Heart left ventricle (tissue), 16 donors: ENCODE data around the gene ATPAF2. TPM values are rescaled to one million over a fixed set of nuclear protein-coding genes. Genes with fewer than 3 reads are reported as not detected.

ENCODE experiments used
- ATAC-seq, 4 donors: fragments of 200-7000 bp; cut with Tn5 transposase; one replicate each; pipeline ENCODE4 v1.9.1; 2020 to 2022; ENCODE audit warnings: moderate library complexity in 4 of 4, mild to moderate bottlenecking in 3 of 4, moderate number of reproducible peaks in 1 of 4
- DNase-seq, 5 donors: peaks; one replicate each; pipeline ENCODE4 v3.0.0-alpha.2; 2020
- H3K27ac ChIP-seq, 12 donors: fragments of 200-600 bp; sonication (generic) in 4 of 12; one replicate each; pipeline versions ENCODE4 v1.5.0 to v1.8.0; 2016 to 2022; ENCODE audit warnings: mild to moderate bottlenecking in 2 of 12
- H3K27me3 ChIP-seq, 9 donors: fragments of 200-600 bp; sonication (generic) in 2 of 9; one replicate each; pipeline versions ENCODE4 v1.5.1 to v1.8.0; 2016 to 2022; ENCODE audit warnings: mild to moderate bottlenecking in 3 of 9
- H3K36me3 ChIP-seq, 9 donors: fragments of 200-600 bp; sonication (generic) in 2 of 9; one replicate each; pipeline versions ENCODE4 v1.5.0 to v1.8.0; 2018 to 2022; ENCODE audit warnings: mild to moderate bottlenecking in 2 of 9
- H3K4me1 ChIP-seq, 12 donors: fragments of 200-600 bp; sonication (generic) in 4 of 12; one replicate each; pipeline versions ENCODE4 v1.5.0 to v1.8.0; 2016 to 2022; ENCODE audit warnings: mild to moderate bottlenecking in 3 of 12
- H3K4me3 ChIP-seq, 12 donors: fragments of 200-600 bp; sonication (generic) in 4 of 12; one replicate each; pipeline versions ENCODE4 v1.5.0 to v1.8.0; 2017 to 2022; ENCODE audit warnings: mild to moderate bottlenecking in 9 of 12, moderate library complexity in 4 of 12
- H3K9me3 ChIP-seq, 12 donors: fragments of 200-600 bp; sonication (generic) in 4 of 12; one replicate each; pipeline versions ENCODE4 v1.5.0 to v1.8.0; 2016 to 2022; ENCODE audit warnings: mild to moderate bottlenecking in 1 of 12
- POLR2A ChIP-seq, 2 donors: fragments of 450-650 bp; IDR thresholded peaks; one replicate each; pipeline ENCODE4 v1.6.1; 2017; ENCODE audit warnings: antibody characterized with exemption in 2 of 2, mild to moderate bottlenecking in 2 of 2, moderate library complexity in 2 of 2
- WGBS, 4 donors: extraction: QIAGEN DNeasy Blood & Tissue Kit in 2 of 4; methylation state at CpG; one replicate each; pipeline versions ENCODE4 v1.1.5 to v1.1.7; 2013 to 2018; 5-methylcytosine and 5-hydroxymethylcytosine counted together
- intact Hi-C, 10 donors: fragments of 100-400 bp; cut with DNase I; formaldehyde crosslinking; loops; one replicate each; pipeline versions ENCODE4 v1.11.1 to v1.14.2; 2022
- polyA plus RNA-seq, 2 donors: library from polyadenylated mRNA; stranded (reverse); fragments of 200-250 nt; gene quantifications; one replicate each; pipeline ENCODE4 v1.2.3, GENCODE V29; 2013
- total RNA-seq, 9 donors: library from RNA; depleted of rRNA in 2 of 9; stranded (reverse); fragments of >200 nt in 2 of 9; fragmentation: NEBNext Ultra II Directional in 3 of 9; extraction: Animal tissue kit (Norgen Biotek cat#: 25700) in 3 of 9; gene quantifications; one replicate each; pipeline versions ENCODE4 v1.1.0 to v1.2.4, GENCODE V29; 2016 to 2023
- TF ChIP-seq, protein P1 (sequence below), 12 donors: fragments of 200-600 bp; sonication (generic) in 4 of 12; IDR thresholded peaks; one replicate each; pipeline versions ENCODE4 v1.5.0 to v1.8.0; 2018 to 2022; ENCODE audit warnings: antibody characterized with exemption in 12 of 12, mild to moderate bottlenecking in 5 of 12
- donor health status: ischemic (EF 13 %, LVEDD 7.1; RV severe dilation, severe dysfunction).
- donor health status: healthy with polysubstance abuse.
- donor health status: DM: no; HTN: yes; CAD: no.
- donor health status: DM: no; HTN: no; CAD: no.
- donor health status: ischemic (EF 25% LVEDD 6.9; RV normal size, moderate dysfunction).
- donor health status: ischemic (EF 25% LVEDD 5.7; RV mildly dilated, moderate dysfunction).
- donor health status: healthy.
- donor health status: DM: yes; HTN: yes; CAD: no.
- donor health status: ischemic (EF 35%, LVEDD 5.7; RV mildly dilated, moderate dysfunction).
- donor health status: nonischemic (EF 11% LVEDD 7.7; RV severe dilation, severe dysfunction).
- donor health status: DM: yes; HTN: yes; CAD: no.
- donor health status: PGD.
- donor health status: ischemic (EF 29% LVEDD 5.4; RV normal size, mild dysfunction).
- donor health status: nonischemic (EF 23%, LVEDD 6.1; RV moderate dilation, normal function).

ATPAF2 gene
- total and polyA plus RNA-seq, 11 donors, result 25.6 to 51.4 (median 37.6) TPM

GRCh38 chr17:18008496-18009268 lies 30.3 kb downstream of the ATPAF2 start:
- peaks cover 0 to 4% (median 0%) of the 10 kb centered on the region in 12 donors for H3K9me3 ChIP-seq
- intact Hi-C loops, result no loop called here
- H3K27me3 ChIP-seq, result no peaks in the 10 kb centered on the region
- H3K4me3 ChIP-seq, result no peak overlapping the region
- TF ChIP-seq POLR2A (IDR thresholded peaks at IDR 0.05), result no peak
- TF ChIP-seq, protein P1, sequence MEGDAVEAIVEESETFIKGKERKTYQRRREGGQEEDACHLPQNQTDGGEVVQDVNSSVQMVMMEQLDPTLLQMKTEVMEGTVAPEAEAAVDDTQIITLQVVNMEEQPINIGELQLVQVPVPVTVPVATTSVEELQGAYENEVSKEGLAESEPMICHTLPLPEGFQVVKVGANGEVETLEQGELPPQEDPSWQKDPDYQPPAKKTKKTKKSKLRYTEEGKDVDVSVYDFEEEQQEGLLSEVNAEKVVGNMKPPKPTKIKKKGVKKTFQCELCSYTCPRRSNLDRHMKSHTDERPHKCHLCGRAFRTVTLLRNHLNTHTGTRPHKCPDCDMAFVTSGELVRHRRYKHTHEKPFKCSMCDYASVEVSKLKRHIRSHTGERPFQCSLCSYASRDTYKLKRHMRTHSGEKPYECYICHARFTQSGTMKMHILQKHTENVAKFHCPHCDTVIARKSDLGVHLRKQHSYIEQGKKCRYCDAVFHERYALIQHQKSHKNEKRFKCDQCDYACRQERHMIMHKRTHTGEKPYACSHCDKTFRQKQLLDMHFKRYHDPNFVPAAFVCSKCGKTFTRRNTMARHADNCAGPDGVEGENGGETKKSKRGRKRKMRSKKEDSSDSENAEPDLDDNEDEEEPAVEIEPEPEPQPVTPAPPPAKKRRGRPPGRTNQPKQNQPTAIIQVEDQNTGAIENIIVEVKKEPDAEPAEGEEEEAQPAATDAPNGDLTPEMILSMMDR (IDR thresholded peaks at IDR 0.05), result no peak
- H3K27ac ChIP-seq, result peak overlapping the region in 1 of 12 donors; percentile 45
- no peak for DNase-seq
- WGBS, 4 donors, result 70 to 73% (median 72%) methylated on average over 4 to 5 of the region's 5 CpGs
- peaks cover 0 to 34% (median 0%) of the 10 kb centered on the region in 12 donors for H3K4me1 ChIP-seq
- ATAC-seq, result peak in 2 of 4 donors; percentile 3 to 21
- peaks cover 0 to 28% (median 3%) of the 10 kb centered on the region in 9 donors for H3K36me3 ChIP-seq

DNA sequence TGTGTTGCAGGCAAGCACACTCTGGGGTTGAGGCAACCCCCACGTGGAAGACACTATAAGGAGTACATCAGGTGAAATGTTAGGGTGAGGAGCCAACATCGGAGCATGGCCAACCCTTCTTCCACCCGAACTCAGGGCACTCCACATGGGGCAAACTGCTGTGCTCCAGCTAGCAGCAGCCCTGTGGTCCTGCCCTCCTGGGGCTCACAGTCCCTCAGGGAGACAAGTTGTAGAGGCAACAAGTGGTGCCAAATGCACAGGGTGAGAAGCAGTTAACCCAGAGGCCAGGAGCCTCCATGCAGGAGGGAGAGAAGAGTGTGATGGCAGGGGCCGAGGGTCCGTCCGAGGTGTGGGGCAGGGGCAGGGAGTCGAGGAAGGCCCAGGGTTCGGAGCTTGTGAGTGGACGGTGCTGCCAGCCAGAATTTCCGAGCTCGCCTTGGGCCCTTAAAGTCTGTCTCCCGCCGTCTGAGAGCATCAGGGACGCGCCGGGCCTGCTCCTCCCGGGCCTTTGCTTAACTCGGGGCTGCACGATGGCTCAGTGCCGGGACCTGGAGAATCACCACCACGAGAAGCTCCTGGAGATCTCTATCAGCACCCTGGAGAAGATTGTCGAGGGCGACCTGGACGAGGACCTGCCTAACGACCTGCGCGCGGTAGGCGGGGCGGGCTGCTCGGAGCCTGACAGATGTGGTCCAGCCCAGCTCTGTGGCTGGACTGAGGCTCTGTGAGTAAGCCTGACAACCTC lies 32.3 kb downstream of the ATPAF2 start:
- WGBS, 4 donors, result 72 to 86% (median 83%) methylated on average over 23 to 31 of the region's 31 CpGs
- TF ChIP-seq POLR2A (IDR thresholded peaks at IDR 0.05), result no peak
- TF ChIP-seq, protein P1 (IDR thresholded peaks at IDR 0.05), result no peak
- intact Hi-C loops, result no loop called here
- Histone ChIP-seq H3K27ac (no peak overlapping the region), H3K27me3 (no peaks in the 10 kb centered on the region), H3K4me1 (peaks cover 0 to 34% (median 0%) of the 10 kb centered on the region in 12 donors), H3K4me3 (no peak overlapping the region), H3K36me3 (peaks cover 0 to 18% (median 3%) of the 10 kb centered on the region in 9 donors), H3K9me3 (peaks cover 0 to 4% (median 0%) of the 10 kb centered on the region in 12 donors)
- ATAC-seq (no peak), DNase-seq (no peak)

- peaks cover 0 to 18% (median 3%) of the 10 kb centered on the region in 9 donors for H3K36me3 ChIP-seq
- intact Hi-C loops, result no loop called here
- peak overlapping the region in 2 of 12 donors; percentile 26 to 45 for H3K27ac ChIP-seq
- no peak overlapping the region for H3K4me3 ChIP-seq
- H3K9me3 ChIP-seq, result peaks cover 0 to 2% (median 0%) of the 10 kb centered on the region in 12 donors
- no peak for TF ChIP-seq POLR2A (IDR thresholded peaks at IDR 0.05)
- TF ChIP-seq, protein P1 (IDR thresholded peaks at IDR 0.05), result no peak
- WGBS, 4 donors, result 66 to 83% (median 78%) methylated on average over 3 of the region's 3 CpGs
- ATAC-seq (no peak), DNase-seq (no peak)
- H3K4me1 ChIP-seq, result peaks cover 0 to 34% (median 0%) of the 10 kb centered on the region in 12 donors
- no peaks in the 10 kb centered on the region for H3K27me3 ChIP-seq
Observed at GRCh38 chr17:18005496-18005895, 33.5 kb downstream of the ATPAF2 start.

DNA sequence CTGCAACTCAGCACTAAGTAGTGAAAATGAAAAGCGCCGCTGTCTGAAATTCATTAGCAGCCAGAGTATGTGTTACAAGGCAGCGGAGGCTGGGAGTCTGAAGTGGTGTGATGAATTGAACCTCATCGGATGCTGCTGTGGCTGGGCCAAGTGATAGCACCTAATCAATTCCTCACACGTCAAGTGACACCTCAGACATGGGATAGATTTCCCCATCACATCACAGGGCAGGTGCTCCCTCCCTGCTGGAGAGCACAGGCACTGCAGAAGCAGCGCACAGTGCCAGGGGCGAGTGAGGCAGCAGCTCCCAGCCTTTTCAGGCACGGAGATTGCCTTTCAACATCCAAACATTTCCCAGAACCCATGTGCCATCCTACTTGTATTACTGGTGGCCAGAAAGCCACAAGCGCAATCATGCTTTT lies 34.1 kb downstream of the ATPAF2 start:
- H3K27me3 ChIP-seq, result no peaks in the 10 kb centered on the region
- H3K4me3 ChIP-seq, result no peak overlapping the region
- H3K9me3 ChIP-seq, result no peaks in the 10 kb centered on the region
- peaks cover 0 to 18% (median 0%) of the 10 kb centered on the region in 9 donors for H3K36me3 ChIP-seq
- intact Hi-C loops, result no loop called here
- TF ChIP-seq POLR2A (IDR thresholded peaks at IDR 0.05), result no peak
- TF ChIP-seq, protein P1 (IDR thresholded peaks at IDR 0.05), result peak in 10 of 12 donors; percentile 5 to 48 (median 27)
- DNase-seq (no peak), ATAC-seq (peak in 3 of 4 donors; percentile 60 to 71 (median 68))
- H3K27ac ChIP-seq, result peak overlapping the region in 1 of 12 donors; percentile 45
- WGBS, 4 donors, result 54 to 76% (median 61%) methylated on average over 7 to 9 of the region's 9 CpGs
- H3K4me1 ChIP-seq, result peaks cover 0 to 31% (median 0%) of the 10 kb centered on the region in 12 donors
